HTR-8/SVneo (cell line): Measurements from ENCODE around the gene NCOA5.
A peak's percentile ranks its signal among the peaks of the same experiment; 100 is the strongest.

Source experiments
- DNase-seq: peaks from one replicate; pipeline ENCODE4 v3.0.0; 2011; ENCODE audit warnings: low spot score, mixed read lengths; ENCODE audit not compliant: insufficient read length
- FAIRE-seq: peaks from 2 replicates; lab custom pipeline; 2011; peaks lifted over from hg19 to GRCh38; lab: Jason Lieb, UNC

NCOA5 gene

DNA sequence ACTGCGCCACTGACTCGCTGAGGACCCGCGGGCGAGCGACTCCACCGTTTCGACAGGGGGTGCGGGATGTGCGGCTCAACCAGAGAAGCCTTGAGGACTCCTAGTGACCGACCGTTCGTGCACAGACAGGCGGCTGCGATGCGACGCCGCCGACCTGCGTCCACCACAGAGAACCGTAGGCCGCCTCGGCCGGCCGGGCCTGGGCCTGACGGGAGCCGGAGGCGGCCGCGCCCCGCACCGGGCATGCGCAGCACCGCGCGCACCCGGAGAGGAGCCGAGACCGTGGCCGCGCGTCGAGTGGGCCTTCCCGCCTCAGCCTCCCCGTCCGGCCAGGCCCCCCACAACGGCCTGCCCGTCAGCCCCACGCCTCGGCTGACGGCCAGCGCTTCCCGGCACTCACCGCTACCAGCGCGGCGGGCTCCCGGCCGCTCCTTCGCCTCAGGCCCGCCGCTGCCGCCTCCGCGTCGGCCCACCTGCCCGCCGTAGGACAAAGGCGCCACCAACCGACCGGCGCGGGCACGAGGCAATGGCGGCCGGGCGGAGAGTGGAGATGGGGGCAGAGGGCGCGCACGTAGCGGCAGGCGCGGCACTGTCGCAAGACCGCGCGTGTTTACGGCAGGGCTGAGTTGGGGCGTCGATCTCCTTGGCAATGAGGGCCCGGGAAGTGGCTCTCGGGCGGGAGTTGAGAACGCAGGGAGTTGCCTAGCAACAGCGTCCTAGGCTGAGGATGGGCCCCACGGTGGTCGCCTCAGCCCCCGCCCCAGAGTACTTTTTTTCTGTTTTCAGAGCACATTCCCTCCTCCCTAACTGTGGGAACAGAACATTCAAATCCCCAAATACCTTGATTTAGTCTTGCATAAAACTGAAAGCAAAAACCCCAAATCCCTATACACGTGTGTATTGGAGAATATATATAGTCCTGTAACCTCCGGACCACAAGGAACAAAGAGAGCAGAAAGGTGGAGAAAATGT lies at the start of gene NCOA5:
Gene NCOA5, minus strand, starts transcription at position 546 of the 972 bp plus-strand sequence. CDS start 10,538 bp downstream, outside the sequence.
- peak; percentile 100 for DNase-seq
- peak; percentile 100 for FAIRE-seq

DNA sequence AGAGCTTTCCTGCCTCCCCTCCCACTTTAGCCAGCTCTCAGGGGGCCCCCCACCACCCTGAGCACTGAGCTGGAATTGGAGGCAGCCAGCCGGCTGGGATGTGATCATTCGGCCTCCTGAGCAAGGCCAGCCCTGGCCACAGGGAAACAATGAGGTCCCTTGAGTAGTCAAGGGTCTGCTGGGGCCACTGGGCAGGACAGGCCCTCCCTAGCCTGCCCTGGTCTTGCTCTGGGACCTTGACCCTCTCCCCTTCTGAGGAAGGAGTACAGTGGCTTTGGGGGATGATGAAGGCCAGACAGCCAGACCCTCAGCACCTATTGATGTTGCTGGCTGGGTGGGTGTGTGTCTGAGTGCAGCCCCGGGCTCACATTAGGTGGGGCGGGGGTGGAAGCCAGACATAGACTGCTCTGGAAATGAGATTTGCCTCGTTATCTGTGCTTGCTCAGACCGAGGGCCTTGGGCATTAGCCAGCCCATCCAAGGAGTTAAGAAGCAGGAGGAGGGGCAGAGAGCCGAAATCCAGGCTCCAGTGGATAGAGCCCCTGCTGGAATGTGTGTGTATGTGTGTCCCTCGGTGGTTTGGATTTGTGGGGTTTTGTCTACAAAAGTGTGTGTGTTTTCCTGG lies 49.6 kb upstream of the NCOA5 start:
- DNase-seq = no peak
- FAIRE-seq = peak; percentile 60

DNA sequence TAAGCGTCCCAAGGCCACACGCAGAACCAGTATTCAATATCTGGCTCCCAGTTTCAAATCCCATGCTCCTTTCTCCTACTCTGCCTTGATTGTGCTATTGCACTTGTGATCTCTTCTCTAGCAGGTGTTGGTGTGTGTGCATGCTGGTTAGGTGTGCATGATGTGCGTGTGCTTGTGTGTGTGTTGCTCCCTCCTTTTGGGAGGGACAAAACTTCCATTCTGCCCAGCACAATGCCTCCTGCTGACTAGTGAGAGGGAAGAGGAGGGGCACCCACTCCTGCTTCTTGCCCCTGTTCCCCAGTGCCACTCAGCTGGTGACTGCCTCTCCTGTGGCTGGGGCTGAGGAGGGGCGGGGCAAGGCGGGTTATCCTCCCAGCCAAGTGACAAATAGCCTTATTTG lies 48.1 kb upstream of the NCOA5 start:
- no peak for DNase-seq
- no peak for FAIRE-seq

DNA sequence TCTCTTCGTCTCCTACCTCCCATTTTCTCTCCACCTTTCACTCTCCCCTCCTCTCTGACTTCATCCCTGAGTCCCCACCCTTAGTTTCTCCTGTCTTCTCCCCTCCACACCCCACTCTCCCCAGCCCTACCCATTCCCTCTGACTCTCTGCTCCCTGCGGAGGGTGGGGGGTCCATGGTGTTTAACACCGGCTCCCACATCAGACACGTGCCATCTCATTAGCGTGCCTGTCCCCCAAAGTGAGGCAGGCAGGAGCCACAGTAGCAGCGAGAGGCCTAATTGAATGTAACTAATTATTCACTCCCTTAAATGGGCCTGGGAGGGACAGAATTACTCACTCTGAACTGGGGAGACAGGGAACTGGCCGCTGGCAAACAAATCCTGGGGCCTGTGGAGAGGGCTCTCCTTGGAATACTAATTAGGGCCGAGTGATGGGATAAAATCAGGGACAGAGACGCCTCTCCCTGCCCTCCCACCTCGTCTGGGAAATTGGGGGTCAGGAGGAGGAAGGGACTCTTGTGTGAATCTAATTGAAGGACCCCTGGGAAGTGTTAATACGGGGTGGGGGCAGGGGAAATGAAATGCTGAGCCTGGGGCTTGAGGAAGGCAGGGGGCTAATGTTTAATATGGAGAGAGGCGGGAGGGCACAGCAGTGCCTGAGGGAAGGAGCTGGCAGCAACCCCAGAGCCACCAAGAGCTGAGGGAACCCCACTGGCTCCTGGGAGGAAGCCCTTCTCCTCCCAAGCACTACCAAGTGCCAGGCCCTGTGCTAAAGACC lies 46.3 kb upstream of the NCOA5 start:
- DNase-seq = no peak
- FAIRE-seq = no peak

DNA sequence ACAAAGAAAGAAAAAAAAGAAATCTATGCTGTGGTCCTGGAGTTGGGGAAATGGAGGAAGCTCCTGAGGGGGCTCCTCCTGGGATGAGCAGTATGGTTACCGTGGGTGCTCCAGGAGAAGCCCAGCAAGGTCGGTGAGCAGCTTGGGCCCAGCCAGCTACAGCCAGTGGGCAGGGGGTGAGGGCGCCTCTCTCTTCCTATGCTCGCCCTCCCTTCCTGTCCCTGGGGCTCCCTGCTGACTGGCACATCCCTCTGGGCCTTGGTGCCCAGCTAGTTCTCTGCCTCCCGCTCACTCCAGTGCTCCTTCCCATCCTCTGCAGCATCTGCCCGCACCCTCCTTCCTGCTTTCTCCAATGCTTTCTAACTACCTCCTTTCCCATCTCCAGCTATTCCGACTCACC lies 45.0 kb upstream of the NCOA5 start:
- FAIRE-seq = no peak

DNA sequence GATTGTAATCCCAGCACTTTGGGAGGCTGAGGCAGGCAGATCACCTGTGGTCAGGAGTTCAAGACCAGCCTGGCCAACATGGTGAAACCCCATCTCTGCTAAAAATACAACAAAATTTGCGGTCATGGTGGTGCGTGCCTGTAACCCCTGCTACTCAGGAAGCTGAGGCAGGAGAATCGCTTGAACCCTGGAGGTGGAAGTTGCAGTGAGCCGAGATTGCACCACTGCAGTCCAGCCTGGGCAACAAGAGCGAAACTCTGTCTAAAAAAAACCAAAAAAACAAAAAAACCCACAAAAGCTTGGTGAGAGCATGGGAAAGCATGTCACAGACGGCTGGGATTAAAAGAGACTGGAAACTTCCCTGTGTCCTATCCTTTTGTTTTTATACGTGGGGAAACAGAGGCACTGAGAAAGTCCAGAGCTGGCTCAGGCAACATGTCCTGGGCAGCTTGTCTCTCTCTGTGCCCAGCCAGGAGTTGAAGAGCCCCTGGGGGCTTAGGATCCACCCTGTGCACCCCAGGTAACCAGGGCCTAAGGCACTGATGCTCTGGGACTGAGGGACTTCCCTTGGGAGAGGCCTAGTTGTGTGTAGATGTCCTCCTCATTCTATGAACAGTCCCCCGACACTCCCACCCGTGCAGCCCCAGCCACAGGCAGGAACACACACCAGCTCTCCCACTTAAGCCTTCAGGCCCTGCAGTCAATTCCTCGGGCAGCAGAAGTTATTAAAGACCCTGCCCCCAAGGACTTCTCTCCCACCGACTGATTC lies 44.3 kb upstream of the NCOA5 start:
- FAIRE-seq (no peak), DNase-seq (no peak)

More for the DNA sequence above, 45.0 kb upstream of the NCOA5 start:
- DNase-seq = no peak

DNA sequence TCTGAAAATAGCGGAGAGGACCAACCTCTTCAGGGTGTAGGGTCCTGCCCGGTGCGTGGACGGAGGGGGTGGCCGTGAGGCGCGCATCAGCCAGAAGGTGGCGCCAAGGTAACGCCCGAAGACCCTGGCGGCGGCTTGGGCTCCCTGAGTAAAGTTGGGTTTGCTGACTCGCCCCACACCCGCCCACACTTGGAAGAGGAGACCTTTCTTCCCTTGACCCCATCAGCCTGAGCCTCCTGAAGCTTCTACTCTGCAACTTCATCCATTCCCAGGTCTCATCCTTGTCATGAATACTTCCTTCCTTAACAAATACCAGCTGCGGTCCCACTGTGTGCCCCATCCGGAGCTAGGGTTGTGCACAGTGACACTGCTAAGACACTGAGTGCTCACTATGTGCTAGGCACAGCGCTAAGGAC lies 43.0 kb upstream of the NCOA5 start:
- DNase-seq (peak; percentile 94), FAIRE-seq (peak; percentile 92)

DNA sequence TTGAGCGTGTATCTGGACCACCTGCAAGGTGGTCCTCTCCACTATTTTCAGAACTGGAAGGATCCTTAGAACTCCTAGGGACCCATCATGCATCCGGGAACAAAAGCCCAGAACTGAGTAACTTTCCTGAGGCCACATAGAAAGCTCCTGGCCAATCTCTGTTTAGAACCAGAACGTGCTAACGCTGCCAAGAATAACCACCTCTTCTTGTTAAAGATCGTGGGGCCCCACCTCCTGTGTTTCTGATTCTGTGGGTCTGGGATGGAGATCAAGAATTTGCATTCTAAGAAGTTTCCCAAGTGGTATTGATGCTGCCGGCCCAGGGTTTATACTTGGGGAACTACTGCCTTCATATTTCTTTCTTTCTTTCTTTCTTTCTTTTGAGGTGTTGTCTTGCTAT lies 41.6 kb upstream of the NCOA5 start:
- FAIRE-seq = no peak
- DNase-seq = no peak

DNA sequence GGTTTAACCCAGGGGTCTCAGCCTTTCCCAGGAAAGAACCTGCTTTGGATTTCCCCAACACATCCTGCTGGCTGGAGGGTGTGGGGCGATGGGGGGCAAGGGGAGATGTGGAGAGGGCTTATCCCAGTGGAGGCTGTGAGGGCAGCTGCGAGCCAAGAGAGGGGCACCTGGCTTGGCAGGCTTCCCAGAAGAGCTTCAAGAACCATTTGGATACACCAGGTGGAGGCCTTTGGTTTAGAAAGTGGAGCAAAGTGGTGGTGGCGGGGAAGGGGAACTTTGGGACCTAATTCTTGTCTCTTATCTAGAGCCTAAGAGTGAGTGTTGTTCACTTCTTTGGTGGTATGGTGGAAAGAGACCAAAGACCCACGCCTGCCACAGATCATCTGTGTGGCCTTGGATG lies 40.8 kb upstream of the NCOA5 start:
- FAIRE-seq (no peak), DNase-seq (no peak)

DNA sequence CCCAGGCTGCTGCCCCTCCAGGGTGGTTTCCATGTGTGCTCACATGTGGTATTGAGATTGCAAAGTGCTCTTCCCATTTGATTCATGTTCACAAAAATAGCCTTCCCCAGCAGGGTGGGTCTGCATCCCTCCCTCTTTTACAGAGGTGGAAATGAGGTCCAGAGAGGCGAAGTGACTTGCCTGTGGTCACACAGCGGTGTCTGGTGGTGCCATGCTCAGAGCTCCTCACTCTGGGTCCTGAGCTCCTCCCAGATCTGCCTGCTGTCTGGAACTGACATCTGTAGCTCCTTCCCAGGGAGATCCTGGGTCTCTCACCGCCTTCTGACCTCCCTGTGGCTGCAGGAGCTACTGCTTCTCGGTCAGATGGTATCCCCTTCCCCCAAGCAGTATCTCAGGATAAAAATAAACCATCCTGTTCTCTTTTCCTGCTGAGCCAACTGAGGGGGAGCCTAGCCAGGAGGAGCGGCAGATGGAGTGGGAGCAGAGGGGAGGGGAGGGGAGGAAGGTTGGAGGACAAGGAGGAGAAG lies 40.3 kb upstream of the NCOA5 start:
- DNase-seq = no peak
- FAIRE-seq = no peak

DNA sequence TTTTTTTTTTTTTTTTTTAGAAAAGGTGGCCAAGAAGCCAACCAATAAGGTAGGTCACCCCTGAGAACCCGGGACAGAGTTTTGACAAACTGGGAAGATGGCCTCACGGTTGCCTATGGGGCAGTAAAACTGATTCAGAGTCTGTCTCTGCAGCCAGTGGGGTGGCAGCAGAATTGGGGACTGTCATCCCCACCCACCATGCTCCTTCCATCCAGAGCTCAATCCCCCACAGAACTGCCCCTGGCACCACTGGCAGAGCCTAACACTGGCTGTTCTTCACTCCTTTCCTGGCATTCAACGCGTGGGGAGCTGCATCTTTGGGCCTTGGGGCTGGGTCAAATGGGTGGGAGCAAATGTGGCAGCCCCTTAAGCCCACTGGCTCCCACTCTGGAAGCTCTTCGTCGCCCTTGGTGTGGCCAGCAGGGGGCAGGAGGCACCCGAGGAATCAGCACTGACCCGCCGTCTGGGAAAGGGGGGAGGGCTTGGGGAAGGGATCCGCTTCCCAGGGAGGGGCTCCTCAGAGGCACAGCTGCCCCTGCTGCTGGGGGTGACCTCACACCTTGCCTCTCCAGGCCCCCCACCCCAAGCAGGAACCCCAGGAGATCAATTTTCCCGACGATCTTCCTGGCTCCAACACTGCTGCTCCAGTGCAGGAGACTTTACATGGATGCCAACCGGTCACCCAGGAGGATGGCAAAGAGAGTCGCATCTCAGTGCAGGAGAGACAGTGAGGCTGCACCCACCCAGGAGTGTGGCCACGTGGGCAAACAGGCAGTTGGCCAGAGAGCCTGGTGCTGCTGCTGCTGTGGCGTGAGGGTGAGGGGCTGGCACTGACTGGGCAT lies 38.8 kb upstream of the NCOA5 start:
- FAIRE-seq (peak; percentile 31), DNase-seq (peak; percentile 71)

DNA sequence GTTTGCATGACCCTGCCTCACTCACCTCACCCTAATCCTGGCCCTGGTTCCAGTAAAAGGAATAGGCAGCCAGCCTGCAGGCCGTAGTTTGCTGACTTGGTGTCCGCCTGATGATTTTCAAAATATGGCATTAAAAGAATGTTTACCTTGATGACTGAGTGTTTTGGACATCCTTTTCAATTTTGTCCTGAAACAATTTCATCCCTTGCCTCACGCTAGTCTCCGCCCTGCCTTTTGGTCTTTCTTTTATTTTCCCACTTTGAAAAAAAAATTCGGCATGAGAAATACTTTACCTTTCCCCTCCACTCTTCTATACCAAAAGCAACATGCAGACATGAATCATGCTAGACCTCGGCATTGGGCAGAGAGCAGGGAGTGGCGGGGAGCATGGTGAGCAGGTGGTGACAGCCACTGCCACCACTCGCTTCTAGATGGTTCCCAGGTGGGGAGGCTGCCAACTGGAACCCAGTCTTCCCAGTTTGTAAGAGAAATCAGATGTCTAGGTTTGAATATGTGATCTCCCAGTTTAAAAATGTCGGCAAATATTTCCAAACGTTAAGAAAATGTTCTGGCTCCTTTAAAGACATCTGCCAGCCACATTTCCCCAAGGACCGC lies 37.7 kb upstream of the NCOA5 start:
- DNase-seq (no peak), FAIRE-seq (no peak)

DNA sequence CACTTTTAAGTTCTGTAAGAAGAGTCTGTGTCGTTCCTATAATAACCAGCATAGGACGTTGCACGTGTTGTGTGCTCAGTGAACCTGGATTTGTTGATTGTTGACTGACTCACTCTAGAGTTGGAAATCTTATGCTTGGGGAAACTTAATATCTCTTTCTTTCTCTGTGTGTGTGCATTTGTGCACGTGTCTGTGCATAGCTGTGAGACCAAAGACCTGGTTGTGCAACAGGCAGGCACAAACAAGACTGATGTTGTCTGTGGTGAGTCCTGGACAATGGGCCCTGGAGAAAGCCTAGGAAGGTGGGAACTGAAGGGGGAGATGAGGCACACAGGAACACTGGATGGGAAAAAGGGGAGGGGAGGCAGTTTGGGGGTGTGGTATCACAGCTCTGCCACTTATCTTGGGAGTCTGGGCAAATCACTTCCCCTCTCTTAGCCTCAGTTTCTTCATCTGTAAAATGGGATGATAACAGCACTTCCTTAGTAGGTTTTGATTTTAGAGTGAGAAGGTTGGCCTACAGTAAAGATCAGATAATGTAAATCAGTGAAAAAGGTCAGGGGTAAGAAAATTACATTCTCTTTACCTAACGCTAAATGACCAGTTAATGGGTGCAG lies 36.8 kb upstream of the NCOA5 start:
- DNase-seq = no peak
- peak; percentile 64 for FAIRE-seq

DNA sequence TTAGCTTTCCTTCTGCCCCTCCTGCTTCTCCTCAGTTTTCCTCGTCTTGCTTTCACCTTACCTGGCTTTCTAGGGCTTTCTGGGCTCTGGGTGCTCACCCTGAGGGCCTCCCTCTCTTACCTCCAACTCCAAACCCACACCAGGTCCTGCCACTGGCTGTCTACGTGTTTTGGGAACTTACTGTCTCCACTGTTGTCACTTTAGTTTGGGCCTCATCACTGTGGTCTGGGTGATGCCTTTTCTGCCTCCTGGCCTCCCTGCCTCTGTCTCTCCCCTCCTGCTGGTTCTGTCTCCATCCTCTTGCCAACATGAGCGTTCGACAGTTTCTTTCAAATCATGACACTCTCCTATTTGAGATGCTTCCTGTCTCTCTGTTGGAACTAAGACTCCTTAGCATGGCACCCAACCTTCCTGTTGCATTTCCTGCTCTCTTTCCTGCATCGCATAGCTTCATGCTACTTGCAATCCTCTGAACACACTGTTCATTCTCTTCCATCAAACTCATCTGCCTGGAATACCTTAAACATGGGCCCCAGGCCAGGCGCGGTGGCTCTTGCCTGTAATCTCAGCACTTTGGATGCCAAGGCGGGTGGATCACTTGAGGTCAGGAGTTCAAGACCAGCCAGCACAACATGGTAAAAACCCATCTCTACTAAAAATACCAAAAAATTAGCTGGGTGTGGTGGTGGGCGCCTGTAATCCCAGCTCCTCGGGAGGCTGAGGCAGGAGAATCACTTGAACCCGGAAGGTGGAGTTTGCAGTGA lies 33.9 kb upstream of the NCOA5 start:
- FAIRE-seq = peak; percentile 4
- no peak for DNase-seq

DNA sequence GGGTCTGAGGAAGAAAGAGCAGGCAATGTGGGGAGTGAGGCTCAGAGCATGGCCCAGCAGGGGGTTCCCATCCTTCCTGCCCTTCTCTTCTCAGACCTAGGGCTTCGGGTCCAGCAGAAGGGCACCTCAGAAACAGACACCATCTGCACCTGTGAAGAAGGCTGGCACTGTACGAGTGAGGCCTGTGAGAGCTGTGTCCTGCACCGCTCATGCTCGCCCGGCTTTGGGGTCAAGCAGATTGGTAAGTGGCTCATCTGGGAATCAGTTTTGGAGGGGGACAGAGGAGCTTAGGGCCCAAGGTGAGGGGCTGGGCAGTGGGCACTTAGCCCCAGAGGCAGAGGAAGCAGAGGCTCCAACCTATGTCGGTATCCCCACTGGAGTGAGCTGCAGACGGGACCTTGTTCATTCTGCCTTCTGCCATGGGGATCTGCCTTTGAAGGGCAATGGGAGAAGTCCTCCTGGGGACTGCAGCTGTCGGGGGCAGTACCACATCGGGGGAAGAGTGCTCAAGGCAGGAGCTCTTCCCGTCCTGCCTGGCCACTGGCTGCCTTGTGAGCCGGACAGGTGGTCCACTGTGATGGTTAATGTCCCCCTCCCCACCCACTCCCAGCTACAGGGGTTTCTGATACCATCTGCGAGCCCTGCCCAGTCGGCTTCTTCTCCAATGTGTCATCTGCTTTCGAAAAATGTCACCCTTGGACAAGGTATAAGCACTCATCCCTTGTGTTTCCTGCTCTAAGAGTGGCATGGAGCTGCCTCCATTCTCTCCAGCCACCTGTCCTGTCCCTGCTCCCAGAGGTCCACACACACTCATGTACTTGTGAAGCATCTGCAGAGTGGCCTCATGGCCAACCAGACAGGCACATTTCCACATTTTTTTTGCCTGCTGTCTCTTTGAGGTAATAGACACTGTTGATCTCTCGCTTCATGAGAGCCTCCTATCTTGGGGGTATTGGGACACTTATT lies 33.0 kb upstream of the NCOA5 start:
- DNase-seq (no peak), FAIRE-seq (no peak)

DNA sequence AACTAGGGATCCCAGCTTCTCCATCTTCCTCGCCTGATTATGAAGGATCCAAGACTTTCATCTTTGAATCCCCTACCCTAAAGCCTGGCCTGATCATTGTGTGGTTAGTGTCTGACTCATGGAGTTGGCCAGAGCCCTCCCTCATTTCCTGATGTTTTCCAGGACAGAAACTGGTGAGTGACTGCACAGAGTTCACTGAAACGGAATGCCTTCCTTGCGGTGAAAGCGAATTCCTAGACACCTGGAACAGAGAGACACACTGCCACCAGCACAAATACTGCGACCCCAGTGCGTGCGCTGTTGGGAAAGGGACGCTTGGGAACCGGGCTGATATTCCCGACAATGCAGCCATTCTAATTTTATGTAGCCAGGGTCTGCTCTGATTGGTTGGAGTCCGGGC lies 32.3 kb upstream of the NCOA5 start:
- FAIRE-seq = peak; percentile 64
- peak; percentile 86 for DNase-seq
